ENCODE measurements around the gene PIAS1.

DNA sequence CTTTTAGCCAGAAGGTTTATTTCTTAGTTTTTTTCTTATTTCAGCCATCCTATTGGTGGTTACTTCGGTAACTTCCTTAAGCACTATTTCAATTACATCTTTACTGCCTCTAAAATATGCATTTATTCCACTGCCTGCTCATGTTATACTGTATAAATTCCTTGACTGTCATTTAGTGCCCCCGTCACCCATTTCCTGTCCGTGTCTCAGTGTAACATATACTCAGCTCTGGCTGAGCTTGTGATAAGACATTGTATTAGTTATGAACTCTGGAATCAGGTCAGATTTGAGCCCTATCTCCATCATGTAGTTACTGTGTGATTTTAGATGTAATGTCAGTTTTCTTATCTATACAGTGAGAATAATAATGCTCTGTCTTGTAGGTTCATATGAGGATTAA lies 24.2 kb downstream of the PIAS1 start:
- TF ChIP-seq CTCF (IDR thresholded peaks at IDR 0.05) (no peak), POLR2A (IDR thresholded peaks at IDR 0.05) (no peak)
